Esophagus muscularis mucosa (tissue), 4 donors: Measurements from ENCODE around the gene NEDD9.

Experiments
- CTCF ChIP-seq, 3 experiments: fragments of 200-600 bp in 2 of 3; fragments of 450-650 bp in 1 of 3; sonication (generic) in 2 of 3; IDR thresholded peaks; one replicate each; pipeline ENCODE4 v1.5.1; 2017 to 2019; ENCODE audit warnings: antibody characterized with exemption in 3 of 3, mild to moderate bottlenecking in 2 of 3, moderate library complexity in 1 of 3
- EP300 ChIP-seq: sonication (generic); formaldehyde crosslinking; IDR thresholded peaks from one replicate; pipeline ENCODE4 v1.6.1; 2017; ENCODE audit warnings: antibody characterized with exemption
- POLR2AphosphoS5 ChIP-seq, 2 donors: sonication (generic); formaldehyde crosslinking; IDR thresholded peaks; one replicate each; pipeline ENCODE4 v1.6.1; 2017; ENCODE audit warnings: antibody characterized with exemption in 2 of 2

DNA sequence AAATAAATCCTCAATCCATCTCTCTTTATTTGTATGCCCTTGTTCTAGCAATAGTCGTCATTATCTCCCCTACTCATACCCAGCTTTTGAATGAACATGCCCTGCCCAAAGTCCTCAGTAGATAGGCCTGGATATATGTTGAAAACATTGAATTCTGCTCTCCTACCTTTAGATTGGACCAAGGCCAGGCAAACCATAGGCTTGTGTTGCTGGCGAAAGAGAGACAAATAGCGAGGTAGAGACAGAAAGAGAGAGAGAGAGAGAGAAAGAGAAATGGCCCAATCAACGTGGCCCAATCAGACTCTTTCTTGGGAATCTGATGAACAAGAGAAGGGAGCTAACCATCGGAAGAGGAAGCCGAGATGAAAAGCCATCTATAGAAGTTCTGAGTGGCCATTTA lies 45.2 kb downstream of the NEDD9 start:
- TF ChIP-seq EP300 (no peak), CTCF (IDR thresholded peaks at IDR 0.05) (no peak), POLR2AphosphoS5 (IDR thresholded peaks at IDR 0.05) (no peak)
